ENCODE data around the gene LIPC. TPM values are rescaled to one million over a fixed set of nuclear protein-coding genes. Genes with fewer than 3 reads are reported as not detected.

The LIPC gene
- total and polyA plus RNA-seq, 9 of the 15 experiments (the other 6 are each of a cell fraction or from before 2014, with no cell fraction given): 0.07 to 0.41 (median 0.11) TPM; not detected in 2

GRCh38 chr15:58543664-58544335 lies 112.0 kb downstream of the LIPC start:
- Histone ChIP-seq H3K79me2 (ENCODE audit: control insufficient read depth, insufficient read depth, low read length) (no peaks in the 10 kb centered on the region), H3K9me1 (ENCODE audit: control insufficient read depth, insufficient read depth, low read length) (no peaks in the 10 kb centered on the region), H3K9ac (ENCODE audit: insufficient read depth in 1 of 2, low read depth in 2 of 2, low read length in 2 of 2) (0 out of 4 replicates have a peak overlapping the region, but pooled peaks of 1 of the 2 experiments have one; percentile 23), H2AFZ (ENCODE audit: low read depth, low read length) (peak overlapping the region; percentile 67), H3K9me3 (replicated peaks; ENCODE audit: control insufficient read depth, insufficient read depth, low read depth, low read length) (no peaks in the 10 kb centered on the region), H3K27ac (ENCODE audit: extremely low read depth, low read depth, low read length) (no peak overlapping the region), H3K36me3 (ENCODE audit: control insufficient read depth, insufficient read depth, low read length) (no peaks in the 10 kb centered on the region), H3K4me1 (replicated peaks in 1 of 2; ENCODE audit: control insufficient read depth in 2 of 2, insufficient read depth in 2 of 2, low read length in 2 of 2) (peaks cover 37 to 44% of the 10 kb centered on the region in 2 experiments), H3K27me3 (ENCODE audit: control insufficient read depth in 2 of 2, insufficient read depth in 2 of 2, low read length in 2 of 2) (no peaks in the 10 kb centered on the region), H3K4me2 (ENCODE audit: insufficient read depth, low read length) (peak overlapping the region; percentile 9; the same call in 1 of the 2 replicates), H3K4me3 (no peak overlapping the region), H4K20me1 (replicated peaks; ENCODE audit: control insufficient read depth, insufficient read depth, low read length) (no peaks in the 10 kb centered on the region)
- intact Hi-C loops (cut with micrococcal nuclease): no loop called here
- DNase-seq (ENCODE audit: extremely low read depth in 1 of 4, low spot score in 3 of 4) (peak in 3 of 4 experiments; percentile 20 to 48 (median 30)), ATAC-seq (no peak), FAIRE-seq (no peak)
- POLR2A ChIA-PET: interaction anchor here (0.6 kb wide), 1 partner anchor 131 kb away, joined by 3 read pairs; no protein-coding TSS in a partner anchor
- no peak for TF ChIP-seq CLOCK (CRISPR knock-in tag; IDR thresholded peaks at IDR 0.05; ENCODE audit: borderline replicate concordance)
- peak; percentile 44; the same call in 1 of the 2 replicates for TF ChIP-seq TFAP4 (CRISPR knock-in tag; IDR thresholded peaks at IDR 0.05; ENCODE audit: borderline replicate concordance)
- CTCF ChIA-PET (ENCODE audit: low intra/inter-chr PET ratio): no interaction called here
- WGBS (ENCODE audit: insufficient coverage, low coverage, missing lambda C conversion rate): 75% methylated on average over 17 of the region's 17 CpGs
- BruUV-seq (replicated peaks): no TSS peak
- in situ Hi-C loops (cut with MboI): no loop called here
